GM12892 (cell line): ENCODE measurements around the gene C10orf71.

Experiments used
- POLR2A ChIP-seq: IDR thresholded peaks from 2 replicates; pipeline ENCODE4 v1.6.1; 2011; ENCODE audit warnings: low read depth, low read length, control low read depth
- POLR2AphosphoS5 ChIP-seq: IDR thresholded peaks from 2 replicates; pipeline ENCODE4 v1.6.1; 2011; ENCODE audit warnings: low read depth, low read length, control low read depth

DNA sequence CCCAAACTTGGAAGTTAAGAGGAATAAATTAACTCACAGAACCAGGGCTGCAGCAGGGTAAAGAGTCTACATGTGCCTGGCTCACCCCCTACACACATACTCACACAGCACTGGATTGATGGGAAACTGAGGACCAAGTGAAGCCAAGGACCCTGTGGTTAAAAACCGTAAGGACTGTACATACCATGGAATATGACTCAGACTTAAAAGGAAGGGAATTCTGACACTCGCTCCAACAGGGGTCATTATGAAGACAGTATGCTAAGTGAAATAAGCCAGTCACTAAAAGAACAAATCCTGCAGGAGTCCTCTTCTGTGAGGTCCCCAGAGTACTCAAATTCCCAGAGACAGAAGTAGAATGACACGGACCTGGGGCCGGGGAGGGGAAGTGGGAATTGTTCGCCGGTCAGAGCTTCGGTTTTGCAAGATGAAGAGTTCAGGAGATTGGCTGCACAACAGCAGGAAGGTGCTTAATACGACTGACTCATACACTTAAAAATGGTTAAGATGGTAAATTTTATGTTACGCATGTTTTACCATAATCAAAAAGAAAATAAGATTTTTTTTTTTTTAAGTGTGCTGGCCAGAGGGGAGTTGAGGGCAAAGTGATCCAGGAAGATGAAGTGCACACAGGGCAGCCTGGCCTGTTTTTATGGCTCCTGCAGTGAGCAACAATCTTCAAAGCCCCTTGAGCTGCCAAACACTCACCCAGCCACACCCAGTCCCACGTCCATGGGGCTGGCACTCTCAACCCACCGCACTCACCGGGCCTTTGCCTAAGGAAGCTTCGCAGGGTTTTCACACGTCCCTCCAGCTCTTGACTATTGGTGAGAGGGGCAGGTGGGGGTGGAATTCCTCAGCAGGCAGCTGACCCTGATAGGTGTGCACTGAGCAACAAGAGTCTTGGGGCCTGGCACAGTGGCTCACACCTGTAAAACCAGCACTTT lies 70.5 kb downstream of the C10orf71 start:
- TF ChIP-seq POLR2A: no peak
- TF ChIP-seq POLR2AphosphoS5: no peak
